Measurements from ENCODE around the gene ATP5PD.

GRCh38 chr17:75030161-75030560 lies 16.6 kb downstream of the ATP5PD start:
- TF ChIP-seq CTCF (conservative IDR thresholded peaks at IDR 0.05) (no peak), ZFX (IDR thresholded peaks at IDR 0.05) (no peak)

All from C4-2B (cell line).